Bone marrow (tissue), 2 donors: ENCODE results near the gene CD37.
"Not testable (repeated sequence)": the region's sequence is repeated elsewhere in the genome, so short reads cannot be mapped to it uniquely, and the experiment has no call there.

Experiments
- DNase-seq, 2 donors: peaks; one replicate each; lab custom pipeline; 2025; lab: John Stamatoyannopoulos, UW

Gene CD37

DNA sequence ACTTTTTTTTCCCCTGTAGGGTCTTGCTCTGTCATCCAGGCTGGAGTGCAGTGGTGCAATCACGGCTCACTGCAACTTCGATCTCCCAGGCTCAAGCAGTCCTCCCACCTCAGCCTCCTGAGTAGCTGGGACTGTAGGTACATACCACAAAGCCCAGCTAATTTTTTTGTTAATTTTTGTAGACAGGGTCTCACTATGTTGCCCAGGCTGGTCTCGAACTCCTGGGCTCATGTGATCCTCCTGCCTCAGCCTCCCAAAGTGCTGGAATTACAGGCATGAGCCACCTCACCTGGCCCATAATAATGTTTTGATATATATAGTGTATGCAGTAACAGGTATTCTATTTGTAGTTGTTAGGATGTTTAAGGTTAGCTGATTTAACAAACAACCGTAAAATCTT lies 4.0 kb upstream of the CD37 start:
- not testable (repeated sequence) for DNase-seq

- DNase-seq: no peak
Observed at GRCh38 chr19:49331616-49332055, 3.6 kb upstream of the CD37 start.

GRCh38 chr19:49332691-49333417 lies 2.4 kb upstream of the CD37 start:
- not testable (repeated sequence) for DNase-seq

GRCh38 chr19:49333418-49333805 lies 1.8 kb upstream of the CD37 start:
- no peak for DNase-seq

- no peak for DNase-seq
Observed at GRCh38 chr19:49333811-49334288, 1.4 kb upstream of the CD37 start.

DNA sequence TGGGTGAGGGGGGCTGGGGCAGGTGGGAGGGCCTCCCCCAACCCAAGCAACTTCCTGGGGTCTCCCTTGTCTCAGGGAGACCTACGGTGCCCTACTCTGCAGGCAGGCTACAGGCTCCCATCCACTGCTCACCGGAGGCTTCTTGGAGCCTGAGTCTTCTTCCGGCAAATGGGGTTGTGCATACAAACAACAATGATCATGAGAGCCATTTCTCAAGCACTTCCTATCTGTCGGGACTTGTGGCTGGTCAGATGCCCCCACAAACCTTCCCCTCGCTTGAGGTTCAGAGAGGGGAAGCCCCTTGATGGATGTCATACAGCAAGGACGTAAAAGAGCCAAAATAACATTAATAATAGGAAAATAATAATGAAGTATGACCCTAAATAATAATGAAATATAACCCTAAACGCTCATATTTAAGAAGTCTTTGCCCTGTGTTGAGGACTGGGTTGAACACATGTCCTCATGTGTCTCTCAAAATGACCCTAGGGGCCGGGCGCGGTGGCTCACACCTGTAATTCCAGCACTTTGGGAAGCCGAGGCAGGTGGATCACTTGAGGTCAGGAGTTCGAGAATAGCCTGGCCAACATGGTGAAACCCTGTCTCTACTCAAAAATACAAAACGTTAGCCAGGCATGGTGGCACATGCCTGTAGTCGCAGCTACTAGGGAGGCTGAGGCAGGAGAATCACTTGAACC lies 727 bp downstream of the CD37 start:
- DNase-seq: no peak

DNA sequence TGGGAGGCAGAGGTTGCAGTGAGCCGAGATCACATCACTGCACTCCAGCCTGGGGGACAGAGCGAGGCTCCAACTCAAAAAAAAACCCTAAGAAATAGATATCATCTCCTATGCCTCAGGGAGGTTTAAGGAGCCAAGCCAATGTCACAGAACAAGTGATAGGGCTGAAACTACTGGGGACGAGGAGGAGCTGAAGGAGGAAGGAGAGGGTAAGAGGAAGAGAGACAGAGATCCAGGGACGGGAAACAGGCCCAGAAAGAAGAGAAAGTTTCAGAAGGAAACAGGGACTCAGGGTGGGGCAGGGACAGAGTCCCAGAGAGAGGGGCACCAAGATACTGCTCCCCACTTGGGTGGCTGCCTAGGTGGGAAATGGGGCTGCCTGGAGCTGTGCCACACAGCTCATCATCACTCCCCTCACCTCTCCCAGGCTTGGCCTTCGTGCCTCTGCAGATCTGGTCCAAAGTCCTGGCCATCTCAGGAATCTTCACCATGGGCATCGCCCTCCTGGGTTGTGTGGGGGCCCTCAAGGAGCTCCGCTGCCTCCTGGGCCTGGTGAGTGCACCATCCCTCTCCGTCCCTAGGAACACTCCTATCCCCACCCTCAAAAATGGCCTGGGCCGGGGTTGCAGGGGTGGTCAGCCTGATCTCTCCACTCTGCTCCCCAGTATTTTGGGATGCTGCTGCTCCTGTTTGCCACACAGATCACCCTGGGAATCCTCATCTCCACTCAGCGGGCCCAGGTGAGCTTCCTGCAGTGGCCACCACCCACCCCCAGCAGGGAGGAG lies 1.5 kb downstream of the CD37 start:
- no peak for DNase-seq

- DNase-seq: no peak
Observed at GRCh38 chr19:49337267-49338022, 2.2 kb downstream of the CD37 start.

DNA sequence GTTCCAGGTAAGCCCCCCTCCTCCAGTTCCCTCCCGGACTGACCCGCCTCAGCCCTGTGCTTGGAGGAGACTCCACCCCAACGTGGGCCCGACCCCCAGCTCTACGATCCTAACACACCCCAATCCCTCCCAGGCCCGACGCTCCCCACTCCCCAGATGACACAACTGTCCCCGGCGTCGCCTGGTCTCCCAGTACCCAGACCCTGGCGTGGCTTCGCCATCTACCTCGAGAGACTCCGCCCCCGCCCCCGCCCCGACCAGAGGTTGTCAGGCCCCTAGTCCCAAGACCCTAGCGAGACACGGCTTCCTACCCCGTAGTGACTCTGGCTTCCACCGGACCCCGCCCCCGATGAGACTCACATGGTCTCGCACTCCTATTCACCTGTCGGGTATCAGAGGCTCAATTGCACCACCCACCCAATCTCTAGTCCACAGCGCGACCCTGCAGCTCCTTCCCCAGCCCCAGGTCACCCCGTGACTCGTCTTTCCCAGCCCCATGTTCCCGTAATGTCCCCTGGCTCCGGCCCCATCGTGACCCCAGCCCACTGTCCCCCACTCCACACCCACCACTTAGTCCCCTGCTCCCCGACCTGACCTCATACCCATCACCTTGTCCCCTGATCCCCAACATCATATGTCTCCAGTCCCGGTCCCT lies 2.9 kb downstream of the CD37 start:
- no peak for DNase-seq

- DNase-seq: no peak
Observed at GRCh38 chr19:49338691-49339300, 3.6 kb downstream of the CD37 start.

- DNase-seq: no peak
Observed at GRCh38 chr19:49339301-49340068, 4.3 kb downstream of the CD37 start.

DNA sequence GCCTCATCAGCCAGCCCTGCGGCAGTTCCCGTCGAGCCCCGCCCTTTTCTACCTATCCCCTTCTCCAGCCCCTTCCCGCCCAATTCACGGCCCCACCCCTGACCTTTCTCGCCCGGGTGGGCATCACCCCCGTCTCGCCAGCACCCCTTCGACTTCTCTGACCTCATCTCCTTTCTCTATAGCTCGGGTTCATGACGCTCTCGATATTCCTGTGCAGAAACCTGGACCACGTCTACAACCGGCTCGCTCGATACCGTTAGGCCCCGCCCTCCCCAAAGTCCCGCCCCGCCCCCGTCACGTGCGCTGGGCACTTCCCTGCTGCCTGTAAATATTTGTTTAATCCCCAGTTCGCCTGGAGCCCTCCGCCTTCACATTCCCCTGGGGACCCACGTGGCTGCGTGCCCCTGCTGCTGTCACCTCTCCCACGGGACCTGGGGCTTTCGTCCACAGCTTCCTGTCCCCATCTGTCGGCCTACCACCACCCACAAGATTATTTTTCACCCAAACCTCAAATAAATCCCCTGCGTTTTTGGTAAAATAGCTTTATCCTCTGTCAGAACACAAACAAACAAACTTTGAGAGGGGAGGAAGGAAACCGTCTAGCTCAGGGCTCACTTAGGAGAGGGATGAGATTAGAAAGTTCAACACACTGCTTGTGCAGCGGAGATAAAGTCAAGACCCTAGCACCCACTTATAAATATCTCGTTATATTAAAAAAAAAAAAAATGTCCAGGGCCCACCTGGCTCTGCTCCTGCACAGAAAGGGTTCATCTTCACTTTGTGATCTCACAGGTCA lies 5.1 kb downstream of the CD37 start:
- no peak for DNase-seq

GRCh38 chr19:49340865-49341718 lies 5.9 kb downstream of the CD37 start:
- DNase-seq: no peak

- DNase-seq: no peak
Observed at GRCh38 chr19:49342291-49342721, 7.1 kb downstream of the CD37 start.

- DNase-seq: no peak
Observed at GRCh38 chr19:49343123-49343522, 7.9 kb downstream of the CD37 start.

DNA sequence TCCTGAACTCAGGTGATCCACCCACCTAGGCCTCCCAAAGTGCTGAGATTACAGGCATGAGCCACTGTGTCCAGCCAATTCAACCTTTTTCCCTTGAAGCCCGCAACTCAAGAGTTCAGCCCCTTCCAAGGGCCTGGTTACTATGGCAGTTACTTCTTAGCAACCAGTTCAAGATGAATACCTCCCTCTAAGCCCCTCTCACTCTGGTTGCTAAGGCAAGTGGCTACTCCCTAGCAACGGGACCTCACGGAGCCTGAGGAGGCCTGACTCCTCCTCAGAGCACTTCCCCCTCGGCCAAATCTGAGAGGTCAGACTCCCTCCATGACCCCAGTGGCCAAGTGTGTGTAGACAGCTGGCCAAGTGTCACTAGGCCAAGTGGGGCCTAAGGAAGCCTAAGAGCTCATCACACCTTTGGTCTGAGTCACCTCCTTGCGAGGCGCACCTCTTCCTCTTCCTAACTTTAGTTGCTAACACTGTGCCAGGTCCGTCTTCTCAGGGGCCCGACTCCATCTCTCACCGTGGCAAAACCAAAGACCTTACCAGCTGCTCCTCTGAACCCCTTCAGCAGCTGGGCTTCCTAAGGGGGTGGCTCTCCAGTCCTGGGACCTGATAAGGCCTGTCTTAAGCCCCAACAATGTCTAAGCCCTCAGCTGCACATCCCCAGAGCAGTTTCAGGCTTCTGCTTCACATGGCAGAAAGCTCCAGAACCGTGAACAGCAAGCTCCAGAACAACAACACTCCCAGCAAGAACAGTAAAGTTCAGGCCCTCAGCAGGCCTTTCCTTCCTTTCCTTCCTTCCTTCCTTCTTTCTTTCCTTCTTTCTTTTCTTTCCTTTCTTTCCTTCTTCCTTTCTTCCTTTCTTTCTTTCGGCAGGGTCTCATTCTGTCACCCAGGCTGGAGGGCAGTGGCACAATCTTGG lies 9.6 kb downstream of the CD37 start:
- DNase-seq: no peak

DNA sequence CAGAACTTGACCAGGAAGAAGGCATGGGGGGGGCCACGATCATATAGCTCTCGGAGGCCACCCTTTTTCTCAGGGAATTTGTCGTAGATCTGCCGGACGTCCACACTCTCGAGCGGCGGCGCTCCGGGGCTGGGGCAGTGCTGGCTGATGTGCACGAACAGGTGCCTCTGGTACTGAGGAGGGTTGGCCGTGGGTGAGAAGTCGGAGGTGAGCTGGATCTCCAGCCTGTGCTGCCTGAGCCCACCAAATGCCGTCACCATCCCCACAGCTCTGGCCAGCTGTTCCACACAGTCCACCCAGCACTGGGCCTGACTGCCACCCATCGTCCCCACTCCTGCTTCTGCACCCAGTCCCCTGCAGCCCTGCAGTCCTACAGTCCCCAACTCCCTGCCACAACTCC lies 12.0 kb downstream of the CD37 start:
- DNase-seq: no peak
